ENCODE measurements around the gene NCAN. TPM values are rescaled to one million over a fixed set of nuclear protein-coding genes. Genes with fewer than 3 reads are reported as not detected.
A peak's percentile ranks its signal among the peaks of the same experiment; 100 is the strongest.

NCAN gene
- total and polyA plus RNA-seq, 2 of the 8 experiments (the other 6 are each of a cell fraction or from before 2014, with no cell fraction given) = 2.7 TPM

GRCh38 chr19:19185853-19186740 lies 25.7 kb upstream of the NCAN start (continued):
- TF ChIP-seq TEAD4 (IDR thresholded peaks at IDR 0.05; ENCODE audit: low read depth, low read length) = peak; percentile 99
- TF ChIP-seq POU5F1 (IDR thresholded peaks at IDR 0.05; ENCODE audit: low read depth, low read length) = no peak
- no peak for TF ChIP-seq RBBP5 (IDR thresholded peaks at IDR 0.05; ENCODE audit: borderline replicate concordance, low read depth, low read length)
- peak; percentile 44; the same call in 1 of the 2 replicates for TF ChIP-seq MAX (IDR thresholded peaks at IDR 0.05)
- TF ChIP-seq RAD21 (IDR thresholded peaks at IDR 0.05 in 1 of 2, conservative IDR thresholded peaks at IDR 0.05 in 1 of 2; ENCODE audit: low read depth in 2 of 2, low read length in 2 of 2) = peak; percentile 76 to 83
- no peak for TF ChIP-seq ATF2 (IDR thresholded peaks at IDR 0.05; ENCODE audit: low read length)
- TF ChIP-seq EP300 (IDR thresholded peaks at IDR 0.05; ENCODE audit: borderline replicate concordance in 1 of 2, low read depth in 2 of 2, low read length in 2 of 2) = no peak
- TF ChIP-seq USF2 (IDR thresholded peaks at IDR 0.05; ENCODE audit: low read length) = peak; percentile 5; the same call in 1 of the 2 replicates
- peak; percentile 68 for TF ChIP-seq YY1 (IDR thresholded peaks at IDR 0.05; ENCODE audit: low read depth, low read length)
- TF ChIP-seq RNF2 (IDR thresholded peaks at IDR 0.05; ENCODE audit: borderline replicate concordance, low read depth, low read length, missing control alignments, poor library complexity, severe bottlenecking) = no peak
- TF ChIP-seq CEBPB (IDR thresholded peaks at IDR 0.05; ENCODE audit: low read depth, low read length) = peak; percentile 13; the same call in 1 of the 2 replicates
- no peak for TF ChIP-seq MAFK (IDR thresholded peaks at IDR 0.05; ENCODE audit: low read depth, low read length)
- TF ChIP-seq SIN3A (conservative IDR thresholded peaks at IDR 0.05 in 1 of 2, IDR thresholded peaks at IDR 0.05 in 1 of 2; ENCODE audit: low read depth in 1 of 2, low read length in 2 of 2) = peak in 1 of 2 experiments; percentile 73; a peak in 1 of 4 replicates
- TF ChIP-seq GTF2F1 (IDR thresholded peaks at IDR 0.05; ENCODE audit: borderline replicate concordance, low read depth, low read length) = no peak
- no peak for TF ChIP-seq NRF1 (IDR thresholded peaks at IDR 0.05; ENCODE audit: low read depth, low read length)
- no peak for TF ChIP-seq CHD1 (IDR thresholded peaks at IDR 0.05; ENCODE audit: low read depth, low read length)
- peak; percentile 71; the same call in 1 of the 2 replicates for TF ChIP-seq TCF12 (IDR thresholded peaks at IDR 0.05; ENCODE audit: low read depth, low read length)
- TF ChIP-seq CREB1 (IDR thresholded peaks at IDR 0.05) = peak; percentile 35; the same call in 1 of the 2 replicates
